HFFc6 (cell line): Measurements from ENCODE around the gene THRA. TPM values are rescaled to one million over a fixed set of nuclear protein-coding genes. Genes with fewer than 3 reads are reported as not detected.

Experiments used
- DNase-seq: peaks from one replicate; pipeline ENCODE4 v3.0.0-alpha.2; 2018
- H3K27ac Mint-ChIP-seq: 2 replicates; pipeline ENCODE4 v1.8.0; 2020; ENCODE audit warnings: mild to moderate bottlenecking, mixed read lengths
- H3K27me3 Mint-ChIP-seq: 2 replicates; pipeline ENCODE4 v1.8.0; 2021; ENCODE audit warnings: mild to moderate bottlenecking, moderate library complexity, mixed read lengths; ENCODE audit not compliant: insufficient read depth
- H3K36me3 Mint-ChIP-seq: 2 replicates; pipeline ENCODE4 v1.8.0; 2021; ENCODE audit warnings: low read depth, mixed read lengths
- H3K4me1 Mint-ChIP-seq: 2 replicates; pipeline ENCODE4 v1.8.0; 2020; ENCODE audit warnings: low read depth, mixed read lengths
- H3K4me3 Mint-ChIP-seq: 2 replicates; pipeline ENCODE4 v1.8.0; 2020; ENCODE audit warnings: mild to moderate bottlenecking, moderate library complexity, mixed read lengths
- H3K9me3 Mint-ChIP-seq: 2 replicates; pipeline ENCODE4 v1.8.0; 2020; ENCODE audit warnings: mild to moderate bottlenecking, mixed read lengths
- total RNA-seq, 6 experiments: library from RNA; stranded (reverse); fragmentation: NEBNext Ultra II Directional; extraction: Animal tissue kit (Norgen Biotek cat#: 25700); gene quantifications; 2 replicates in 1 of 6; 3 replicates in 5 of 6; pipeline ENCODE4 v1.2.3, GENCODE V29; 2021
- TF ChIP-seq, protein P1 (sequence below): fragments of 200-600 bp; sonication (generic); IDR thresholded peaks from 2 replicates; pipeline ENCODE4 v1.5.0; 2021; ENCODE audit warnings: antibody characterized with exemption, mild to moderate bottlenecking

The THRA gene
- total RNA-seq, 6 experiments from 2014 or later: 29.3 to 33.7 (median 30.7) TPM

DNA sequence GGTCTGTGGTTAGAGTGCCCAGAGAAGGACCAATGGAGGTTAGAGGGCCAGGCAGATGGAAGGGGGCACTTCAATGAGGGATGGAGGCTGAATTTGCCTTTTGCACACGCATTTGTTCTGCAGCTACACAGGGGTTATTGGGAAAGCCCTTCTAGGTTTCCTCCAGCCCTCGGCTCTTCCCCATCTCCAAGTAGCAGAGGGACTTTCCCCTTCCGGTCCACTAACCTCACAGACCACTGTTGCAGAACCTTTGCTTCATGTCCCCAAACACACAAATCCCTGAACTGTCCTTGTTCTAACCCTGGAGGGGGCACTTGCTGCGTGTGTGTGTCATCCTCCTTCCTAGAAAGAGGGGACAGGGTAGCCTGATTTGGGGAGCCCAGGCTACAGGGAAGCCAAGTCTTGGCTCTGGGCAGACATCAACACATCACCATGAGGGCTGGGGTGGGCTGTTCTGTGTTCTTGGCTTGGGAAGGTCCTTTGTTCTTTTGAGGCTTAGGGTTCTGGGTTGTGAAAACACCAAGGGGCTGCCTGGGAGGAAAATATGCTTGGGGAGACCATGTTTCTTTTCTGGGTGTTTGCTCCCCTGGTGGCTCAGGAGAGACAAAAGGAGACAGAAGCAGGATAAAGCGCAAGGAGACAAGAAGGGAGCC is 44.9 kb downstream of the THRA start:
- H3K9me3 Mint-ChIP-seq: no peaks in the 10 kb centered on the region
- H3K27ac Mint-ChIP-seq: peak overlapping the region; percentile 99
- no peak for DNase-seq
- peak overlapping the region; percentile 80 for H3K4me3 Mint-ChIP-seq
- peaks cover 9% of the 10 kb centered on the region for H3K27me3 Mint-ChIP-seq
- H3K36me3 Mint-ChIP-seq: no peaks in the 10 kb centered on the region
- peaks cover 81% of the 10 kb centered on the region for H3K4me1 Mint-ChIP-seq
- TF ChIP-seq, protein P1, sequence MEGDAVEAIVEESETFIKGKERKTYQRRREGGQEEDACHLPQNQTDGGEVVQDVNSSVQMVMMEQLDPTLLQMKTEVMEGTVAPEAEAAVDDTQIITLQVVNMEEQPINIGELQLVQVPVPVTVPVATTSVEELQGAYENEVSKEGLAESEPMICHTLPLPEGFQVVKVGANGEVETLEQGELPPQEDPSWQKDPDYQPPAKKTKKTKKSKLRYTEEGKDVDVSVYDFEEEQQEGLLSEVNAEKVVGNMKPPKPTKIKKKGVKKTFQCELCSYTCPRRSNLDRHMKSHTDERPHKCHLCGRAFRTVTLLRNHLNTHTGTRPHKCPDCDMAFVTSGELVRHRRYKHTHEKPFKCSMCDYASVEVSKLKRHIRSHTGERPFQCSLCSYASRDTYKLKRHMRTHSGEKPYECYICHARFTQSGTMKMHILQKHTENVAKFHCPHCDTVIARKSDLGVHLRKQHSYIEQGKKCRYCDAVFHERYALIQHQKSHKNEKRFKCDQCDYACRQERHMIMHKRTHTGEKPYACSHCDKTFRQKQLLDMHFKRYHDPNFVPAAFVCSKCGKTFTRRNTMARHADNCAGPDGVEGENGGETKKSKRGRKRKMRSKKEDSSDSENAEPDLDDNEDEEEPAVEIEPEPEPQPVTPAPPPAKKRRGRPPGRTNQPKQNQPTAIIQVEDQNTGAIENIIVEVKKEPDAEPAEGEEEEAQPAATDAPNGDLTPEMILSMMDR: no peak

- Mint-ChIP-seq H3K9me3 (no peaks in the 10 kb centered on the region), H3K27me3 (peaks cover 6% of the 10 kb centered on the region), H3K4me3 (no peak overlapping the region), H3K36me3 (no peaks in the 10 kb centered on the region), H3K4me1 (peaks cover 95% of the 10 kb centered on the region), H3K27ac (peak overlapping the region; percentile 99)
- TF ChIP-seq, protein P1: peak; percentile 51
- DNase-seq: no peak
Observed at GRCh38 chr17:40108970-40109824, 46.4 kb downstream of the THRA start.

- H3K36me3 Mint-ChIP-seq: no peaks in the 10 kb centered on the region
- H3K27me3 Mint-ChIP-seq: peaks cover 3% of the 10 kb centered on the region
- no peak for DNase-seq
- H3K9me3 Mint-ChIP-seq: no peaks in the 10 kb centered on the region
- H3K27ac Mint-ChIP-seq: peak overlapping the region; percentile 99
- H3K4me3 Mint-ChIP-seq: peak overlapping the region; percentile 86
- peaks cover 95% of the 10 kb centered on the region for H3K4me1 Mint-ChIP-seq
- TF ChIP-seq, protein P1: no peak
Observed at GRCh38 chr17:40110026-40110845, 47.5 kb downstream of the THRA start.

GRCh38 chr17:40111221-40112128 is 48.7 kb downstream of the THRA start:
- Mint-ChIP-seq H3K4me3 (peak overlapping the region; percentile 86), H3K36me3 (no peaks in the 10 kb centered on the region), H3K27me3 (peaks cover 3% of the 10 kb centered on the region), H3K4me1 (peaks cover 95% of the 10 kb centered on the region), H3K27ac (peak overlapping the region; percentile 99), H3K9me3 (no peaks in the 10 kb centered on the region)
- TF ChIP-seq, protein P1: peak; percentile 81
- peak; percentile 82 for DNase-seq
